ENCODE measurements around the gene DAGLB. TPM values are rescaled to one million over a fixed set of nuclear protein-coding genes. Genes with fewer than 3 reads are reported as not detected.

Gene DAGLB
- total RNA-seq, 1 experiment from 2014 or later = 23.4 TPM

DNA sequence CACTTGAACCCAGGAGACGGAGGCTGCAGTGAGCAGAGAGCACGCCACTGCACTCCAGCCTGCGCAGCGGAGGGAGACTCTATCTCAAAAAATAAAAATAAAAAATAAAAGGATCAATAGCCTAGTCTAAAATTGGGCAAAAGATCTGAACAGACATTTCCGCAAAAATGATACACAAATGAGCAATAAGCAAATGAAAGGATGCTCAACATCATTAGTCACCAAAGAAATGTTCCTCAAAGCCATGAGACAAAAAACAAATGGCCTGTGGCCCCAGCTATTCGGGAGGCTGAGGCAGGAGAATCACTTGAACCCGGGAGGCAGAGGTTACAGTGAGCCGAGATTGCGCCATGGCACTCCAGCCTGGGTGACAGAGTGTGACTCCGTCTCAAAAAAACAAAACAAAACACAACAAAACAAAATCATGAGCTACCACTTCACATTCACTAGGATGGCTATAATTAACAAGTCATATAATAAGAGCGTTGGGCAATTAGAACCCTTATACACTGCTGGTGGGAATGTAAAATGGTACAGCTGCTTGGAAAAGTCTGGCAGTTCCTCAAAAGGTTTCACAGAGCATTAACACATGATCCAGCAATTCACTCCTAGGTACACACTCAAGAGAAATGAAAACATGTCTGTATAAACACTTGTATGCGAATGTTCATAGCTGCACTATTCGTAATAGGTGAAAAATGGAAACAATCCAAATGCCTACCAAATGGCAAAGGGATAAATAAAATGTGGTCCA is 3.1 kb downstream of the DAGLB start:
- H4K20me1 ChIP-seq (ENCODE audit: low read length) = peaks cover 4% of the 10 kb centered on the region; the same call in 1 of the 2 replicates
- H3K9me2 ChIP-seq (replicated peaks; ENCODE audit: low read length) = no peaks in the 10 kb centered on the region
- intact Hi-C loops (cut with micrococcal nuclease) = no loop called here
- H3K4me1 ChIP-seq (ENCODE audit: insufficient read depth, low read length) = peaks cover 31% of the 10 kb centered on the region
- DNase-seq (no peak), ATAC-seq (no peak)
- TF ChIP-seq EZH2 (IDR thresholded peaks at IDR 0.05; ENCODE audit: low read length, unreplicated experiment) (no peak), EZH2phosphoT487 (IDR thresholded peaks at IDR 0.05; ENCODE audit: borderline replicate concordance, low read length) (no peak)
- TF ChIP-seq, protein P1, sequence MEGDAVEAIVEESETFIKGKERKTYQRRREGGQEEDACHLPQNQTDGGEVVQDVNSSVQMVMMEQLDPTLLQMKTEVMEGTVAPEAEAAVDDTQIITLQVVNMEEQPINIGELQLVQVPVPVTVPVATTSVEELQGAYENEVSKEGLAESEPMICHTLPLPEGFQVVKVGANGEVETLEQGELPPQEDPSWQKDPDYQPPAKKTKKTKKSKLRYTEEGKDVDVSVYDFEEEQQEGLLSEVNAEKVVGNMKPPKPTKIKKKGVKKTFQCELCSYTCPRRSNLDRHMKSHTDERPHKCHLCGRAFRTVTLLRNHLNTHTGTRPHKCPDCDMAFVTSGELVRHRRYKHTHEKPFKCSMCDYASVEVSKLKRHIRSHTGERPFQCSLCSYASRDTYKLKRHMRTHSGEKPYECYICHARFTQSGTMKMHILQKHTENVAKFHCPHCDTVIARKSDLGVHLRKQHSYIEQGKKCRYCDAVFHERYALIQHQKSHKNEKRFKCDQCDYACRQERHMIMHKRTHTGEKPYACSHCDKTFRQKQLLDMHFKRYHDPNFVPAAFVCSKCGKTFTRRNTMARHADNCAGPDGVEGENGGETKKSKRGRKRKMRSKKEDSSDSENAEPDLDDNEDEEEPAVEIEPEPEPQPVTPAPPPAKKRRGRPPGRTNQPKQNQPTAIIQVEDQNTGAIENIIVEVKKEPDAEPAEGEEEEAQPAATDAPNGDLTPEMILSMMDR (conservative IDR thresholded peaks at IDR 0.05; ENCODE audit: low read depth, low read length) = no peak
- ChIA-PET POLR2A (ENCODE audit: unreplicated experiment) (no interaction called here), CTCF (no interaction called here)
- H3K36me3 ChIP-seq (ENCODE audit: low read depth, low read length) = peaks cover 34% of the 10 kb centered on the region
- no peak overlapping the region for H3K4me3 ChIP-seq (ENCODE audit: low read length)
- no peak overlapping the region for H2AFZ ChIP-seq (ENCODE audit: low read length)
- peak overlapping the region; percentile 83 for H3K27ac ChIP-seq (ENCODE audit: low read length)
- H3K9me3 ChIP-seq (ENCODE audit: low read length) = no peaks in the 10 kb centered on the region
- H3K4me2 ChIP-seq (ENCODE audit: low read length) = peak overlapping the region; percentile 76
- no TSS peak for BruUV-seq (replicated peaks)
- H3K79me2 ChIP-seq (ENCODE audit: low read length) = peaks cover 72% of the 10 kb centered on the region
- no peaks in the 10 kb centered on the region for H3K27me3 ChIP-seq (ENCODE audit: low read length)
- H3F3A ChIP-seq (ENCODE audit: low read length, unreplicated experiment) = no peaks in the 10 kb centered on the region
- no peak overlapping the region for H3K9ac ChIP-seq (ENCODE audit: low read length)

DNA sequence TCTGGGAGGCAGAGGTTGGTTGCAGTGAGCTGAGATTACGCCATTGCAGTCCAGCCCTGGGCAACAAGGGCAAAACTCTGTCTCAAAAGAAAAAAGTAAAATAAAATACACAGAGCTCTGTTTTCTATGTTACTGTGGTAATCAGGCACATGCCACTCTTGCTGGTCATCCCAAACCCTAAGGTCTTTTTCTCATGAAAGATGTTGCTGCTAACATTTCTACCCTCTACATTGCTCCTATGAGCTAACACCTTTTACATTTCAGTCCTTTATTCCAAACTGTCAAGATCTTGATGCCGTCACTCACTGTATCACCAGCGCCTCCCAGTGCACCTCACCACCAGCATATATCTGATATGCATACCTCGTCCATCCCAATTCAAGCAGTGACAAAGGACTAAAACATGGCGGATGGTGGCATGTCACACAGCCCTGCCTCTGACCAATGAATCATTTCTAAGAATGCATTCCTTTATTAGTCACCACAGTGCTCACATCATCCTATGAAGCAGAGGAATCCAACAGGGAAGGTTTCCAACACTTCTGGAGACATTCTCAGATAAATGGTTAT is 4.3 kb downstream of the DAGLB start:
- peak overlapping the region; percentile 54 for H2AFZ ChIP-seq (ENCODE audit: low read length)
- H3K9ac ChIP-seq (ENCODE audit: low read length) = peak overlapping the region; percentile 35
- H3K4me2 ChIP-seq (ENCODE audit: low read length) = peak overlapping the region; percentile 76
- peak overlapping the region; percentile 33; the same call in 1 of the 2 replicates for H3K4me3 ChIP-seq (ENCODE audit: low read length)
- ATAC-seq = peak; percentile 67
- no peaks in the 10 kb centered on the region for H3K9me3 ChIP-seq (ENCODE audit: low read length)
- peaks cover 26% of the 10 kb centered on the region for H3K4me1 ChIP-seq (ENCODE audit: insufficient read depth, low read length)
- DNase-seq = peak; percentile 91
- H3K27ac ChIP-seq (ENCODE audit: low read length) = peak overlapping the region; percentile 83
- TF ChIP-seq EZH2 (IDR thresholded peaks at IDR 0.05; ENCODE audit: low read length, unreplicated experiment) (no peak), EZH2phosphoT487 (IDR thresholded peaks at IDR 0.05; ENCODE audit: borderline replicate concordance, low read length) (no peak)
- TF ChIP-seq, protein P1 (conservative IDR thresholded peaks at IDR 0.05; ENCODE audit: low read depth, low read length) = no peak
- no TSS peak for BruUV-seq (replicated peaks)
- H3F3A ChIP-seq (ENCODE audit: low read length, unreplicated experiment) = no peaks in the 10 kb centered on the region
- peaks cover 4% of the 10 kb centered on the region; the same call in 1 of the 2 replicates for H4K20me1 ChIP-seq (ENCODE audit: low read length)
- H3K79me2 ChIP-seq (ENCODE audit: low read length) = peaks cover 85% of the 10 kb centered on the region
- intact Hi-C loops (cut with micrococcal nuclease) = no loop called here
- H3K9me2 ChIP-seq (replicated peaks; ENCODE audit: low read length) = no peaks in the 10 kb centered on the region
- H3K36me3 ChIP-seq (ENCODE audit: low read depth, low read length) = peaks cover 34% of the 10 kb centered on the region
- ChIA-PET POLR2A (ENCODE audit: unreplicated experiment) (no interaction called here), CTCF (interaction anchor here (0.5 kb wide), 1 partner anchor 13 kb away, joined by 4 read pairs; no protein-coding TSS in a partner anchor)
- no peaks in the 10 kb centered on the region for H3K27me3 ChIP-seq (ENCODE audit: low read length)

DNA sequence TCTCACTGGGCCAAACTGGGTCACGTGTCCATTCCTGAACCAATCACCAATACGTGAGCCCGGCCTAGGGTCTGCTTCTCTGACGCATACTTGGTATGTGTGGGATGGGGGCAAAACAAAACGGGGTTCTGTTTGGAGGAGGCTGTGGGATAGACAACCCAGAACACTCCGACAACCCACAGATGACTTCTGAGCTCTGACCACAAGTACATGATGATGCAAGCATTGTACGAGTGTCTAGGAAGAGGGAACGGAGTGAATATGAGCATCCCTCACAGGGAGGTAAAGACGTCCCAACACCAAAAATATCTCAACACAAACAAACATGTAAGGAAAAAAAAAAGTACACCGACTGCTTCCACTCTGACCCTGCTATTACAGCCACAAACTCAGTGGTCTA is 5.6 kb downstream of the DAGLB start:
- TF ChIP-seq EZH2phosphoT487 (IDR thresholded peaks at IDR 0.05; ENCODE audit: borderline replicate concordance, low read length) (no peak), EZH2 (IDR thresholded peaks at IDR 0.05; ENCODE audit: low read length, unreplicated experiment) (no peak)
- TF ChIP-seq, protein P1 (conservative IDR thresholded peaks at IDR 0.05; ENCODE audit: low read depth, low read length) = no peak
- H3K36me3 ChIP-seq (ENCODE audit: low read depth, low read length) = peaks cover 34% of the 10 kb centered on the region
- H3K27ac ChIP-seq (ENCODE audit: low read length) = no peak overlapping the region
- no peak overlapping the region for H3K9ac ChIP-seq (ENCODE audit: low read length)
- no peak for ATAC-seq
- no peaks in the 10 kb centered on the region for H3K9me2 ChIP-seq (replicated peaks; ENCODE audit: low read length)
- CTCF ChIA-PET = interaction anchor here (0.5 kb wide), 1 partner anchor 445 kb away, joined by 4 read pairs; no protein-coding TSS in a partner anchor
- H3F3A ChIP-seq (ENCODE audit: low read length, unreplicated experiment) = no peaks in the 10 kb centered on the region
- H4K20me1 ChIP-seq (ENCODE audit: low read length) = peaks cover 4% of the 10 kb centered on the region; the same call in 1 of the 2 replicates
- peaks cover 26% of the 10 kb centered on the region for H3K4me1 ChIP-seq (ENCODE audit: insufficient read depth, low read length)
- POLR2A ChIA-PET (ENCODE audit: unreplicated experiment) = no interaction called here
- intact Hi-C loops (cut with micrococcal nuclease) = no loop called here
- BruUV-seq (replicated peaks) = no TSS peak
- DNase-seq = no peak
- H3K79me2 ChIP-seq (ENCODE audit: low read length) = peaks cover 90% of the 10 kb centered on the region
- H3K4me2 ChIP-seq (ENCODE audit: low read length) = no peak overlapping the region
- H3K27me3 ChIP-seq (ENCODE audit: low read length) = no peaks in the 10 kb centered on the region
- H3K4me3 ChIP-seq (ENCODE audit: low read length) = no peak overlapping the region
- no peaks in the 10 kb centered on the region for H3K9me3 ChIP-seq (ENCODE audit: low read length)
- no peak overlapping the region for H2AFZ ChIP-seq (ENCODE audit: low read length)

All from PC-3 (cell line).